COLO829 (cell line): ENCODE measurements around the gene COX7A2.

ENCODE experiments used
- DNase-seq: peaks from one replicate; pipeline ENCODE4 v3.0.0; 2012; ENCODE audit warnings: low spot score

COX7A2 gene

GRCh38 chr6:75199889-75200288 is 43.7 kb downstream of the COX7A2 start:
- no peak for DNase-seq

GRCh38 chr6:75196081-75196687 is 47.4 kb downstream of the COX7A2 start:
- no peak for DNase-seq

GRCh38 chr6:75188221-75188925 is 55.2 kb downstream of the COX7A2 start:
- DNase-seq = no peak
